Naive thymus-derived CD4-positive, alpha-beta T cell (primary cell): ENCODE results near the gene SPACA9. TPM values are rescaled to one million over a fixed set of nuclear protein-coding genes. Genes with fewer than 3 reads are reported as not detected.
A peak's percentile ranks its signal among the peaks of the same experiment; 100 is the strongest.

ENCODE experiments used
- ATAC-seq: fragments of 150-1000 bp; cut with Tn5 transposase; 2 replicates; pipeline ENCODE4 v1.10.0; 2021; ENCODE audit warnings: mild to moderate bottlenecking, moderate library complexity
- CTCF ChIA-PET: fragments of 350-600 bp; sonication (Branson Sonifier 250); formaldehyde crosslinking; loops from one replicate; lab custom pipeline; 2021; ENCODE audit warnings: antibody characterized with exemption; lab: Charles Lee
- POLR2A ChIA-PET: fragments of 350-600 bp; sonication (Branson Sonifier 250); formaldehyde crosslinking; loops from one replicate; lab custom pipeline; 2021; ENCODE audit warnings: antibody characterized with exemption, inconsistent platforms; lab: Charles Lee
- DNase-seq, 9 donors: peaks; one replicate each; pipeline versions ENCODE4 v3.0.0 to v3.0.0-alpha.2; 2020 to 2022; ENCODE audit warnings: mixed read lengths in 1 of 9
- H3K27ac ChIP-seq: one replicate; pipeline ENCODE4 v1.7.0; 2013; ENCODE audit warnings: mild to moderate bottlenecking, low read depth, low read length, moderate library complexity
- H3K27me3 ChIP-seq, 2 donors: one replicate each; pipeline ENCODE4 v1.7.0; 2013; ENCODE audit warnings: low read length in 2 of 2, mild to moderate bottlenecking in 2 of 2, moderate library complexity in 2 of 2; ENCODE audit not compliant: control insufficient read depth in 2 of 2, insufficient read depth in 2 of 2
- H3K36me3 ChIP-seq, 3 experiments: 1 replicate in 2 of 3; 2 replicates in 1 of 3; pipeline ENCODE4 v1.7.0; 2013; ENCODE audit warnings: low read length in 3 of 3, mild to moderate bottlenecking in 3 of 3, moderate library complexity in 1 of 3; ENCODE audit not compliant: insufficient read depth in 3 of 3, control insufficient read depth in 2 of 3
- H3K4me1 ChIP-seq, 2 donors: one replicate each; pipeline ENCODE4 v1.7.0; 2013; ENCODE audit warnings: low read length in 2 of 2, mild to moderate bottlenecking in 2 of 2, moderate library complexity in 1 of 2; ENCODE audit not compliant: control insufficient read depth in 2 of 2, insufficient read depth in 2 of 2
- H3K4me3 ChIP-seq: 2 replicates; pipeline ENCODE4 v1.7.0; 2013; ENCODE audit warnings: mild to moderate bottlenecking, low read length
- H3K9me3 ChIP-seq, 3 experiments: 1 replicate in 2 of 3; 2 replicates in 1 of 3; pipeline ENCODE4 v1.7.0; 2013; ENCODE audit warnings: low read length in 3 of 3; ENCODE audit not compliant: control insufficient read depth in 2 of 3
- H3K27ac Mint-ChIP-seq, 9 donors: one replicate each; pipeline ENCODE4 v1.8.0; 2020 to 2022; ENCODE audit warnings: mixed read lengths in 9 of 9, mild to moderate bottlenecking in 8 of 9, moderate library complexity in 5 of 9, inconsistent platforms in 2 of 9
- H3K27me3 Mint-ChIP-seq, 5 donors: one replicate each; pipeline ENCODE4 v1.8.0; 2021 to 2022; ENCODE audit warnings: mixed read lengths in 5 of 5, mild to moderate bottlenecking in 1 of 5
- H3K36me3 Mint-ChIP-seq, 5 donors: one replicate each; pipeline ENCODE4 v1.8.0; 2020 to 2022; ENCODE audit warnings: mixed read lengths in 5 of 5, mild to moderate bottlenecking in 3 of 5, inconsistent platforms in 1 of 5
- H3K4me1 Mint-ChIP-seq, 7 donors: one replicate each; pipeline ENCODE4 v1.8.0; 2020 to 2022; ENCODE audit warnings: mixed read lengths in 7 of 7, mild to moderate bottlenecking in 3 of 7, inconsistent platforms in 1 of 7
- H3K4me3 Mint-ChIP-seq, 10 donors: one replicate each; pipeline ENCODE4 v1.8.0; 2020 to 2022; ENCODE audit warnings: mild to moderate bottlenecking in 10 of 10, mixed read lengths in 10 of 10, moderate library complexity in 6 of 10, inconsistent platforms in 2 of 10
- H3K9me3 Mint-ChIP-seq, 11 donors: one replicate each; pipeline ENCODE4 v1.8.0; 2020 to 2022; ENCODE audit warnings: mixed read lengths in 11 of 11, mild to moderate bottlenecking in 4 of 11, inconsistent platforms in 1 of 11, moderate library complexity in 1 of 11
- intact Hi-C, 2 donors: fragments of 100-400 bp; cut with micrococcal nuclease; formaldehyde crosslinking; loops; one replicate each; pipeline ENCODE4 v1.15.1; 2023
- polyA plus RNA-seq, 2 donors: library from polyadenylated mRNA; unstranded; fragments of 300-500 nt; fragmentation: Illumina TruSeq; gene quantifications; one replicate each; pipeline ENCODE4 v1.2.3, GENCODE V29; 2021
- total RNA-seq, 6 experiments: library from RNA in 5 of 6; stranded (reverse) in 5 of 6; gene quantifications; 1 replicate in 5 of 6; 2 replicates in 1 of 6; pipeline ENCODE4 v1.2.3 and lab custom pipeline; 2021 to 2026

The SPACA9 gene
- total and polyA plus RNA-seq, 7 experiments from 2014 or later: 0.61 to 3.1 (median 2.2) TPM

GRCh38 chr9:132881826-132882225 is 3.1 kb downstream of the SPACA9 start:
- Mint-ChIP-seq H3K27ac (peak overlapping the region in 2 of 9 donors; percentile 5 to 36), H3K4me1 (peaks cover 5 to 25% (median 7%) of the 10 kb centered on the region in 7 donors), H3K27me3 (peaks cover 0 to 5% (median 0%) of the 10 kb centered on the region in 5 donors), H3K36me3 (peaks cover 0 to 4% (median 0%) of the 10 kb centered on the region in 5 donors), H3K4me3 (no peak overlapping the region), H3K9me3 (no peaks in the 10 kb centered on the region)
- ATAC-seq (no peak), DNase-seq (no peak)
- no peak overlapping the region for H3K4me3 ChIP-seq
- H3K9me3 ChIP-seq: no peaks in the 10 kb centered on the region
- H3K27ac ChIP-seq: no peak overlapping the region
- CTCF ChIA-PET: no interaction called here
- H3K36me3 ChIP-seq: no peaks in the 10 kb centered on the region
- intact Hi-C loops: no loop called here
- H3K4me1 ChIP-seq: peaks cover 0 to 6% of the 10 kb centered on the region in 2 donors
- POLR2A ChIA-PET: no interaction called here
- H3K27me3 ChIP-seq: no peaks in the 10 kb centered on the region

DNA sequence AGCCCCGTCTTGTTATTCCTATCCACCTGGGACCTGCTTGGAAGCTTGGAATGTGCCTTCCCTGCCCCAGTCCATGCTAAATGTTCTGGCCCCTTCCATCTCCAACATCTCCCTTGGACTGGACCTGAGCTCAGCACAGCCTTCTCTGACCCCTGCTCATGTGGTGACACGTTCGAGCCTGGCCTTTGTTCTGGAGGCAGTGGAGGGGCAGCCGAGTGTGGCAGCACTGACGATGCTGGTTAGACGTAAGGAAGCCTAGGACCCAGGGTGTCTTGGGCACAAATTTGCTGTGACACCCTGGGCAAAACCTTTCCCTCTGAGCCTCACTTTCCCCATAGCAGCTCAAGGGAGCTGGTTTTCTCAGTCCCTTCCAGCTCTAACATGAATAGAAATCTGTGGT is 3.9 kb downstream of the SPACA9 start:
- ATAC-seq (no peak), DNase-seq (no peak)
- no peaks in the 10 kb centered on the region for H3K9me3 Mint-ChIP-seq
- CTCF ChIA-PET: interaction anchor here (0.7 kb wide), 1 partner anchor 426 kb away, joined by 3 read pairs; no protein-coding TSS in a partner anchor
- intact Hi-C loops: no loop called here
- H3K9me3 ChIP-seq: no peaks in the 10 kb centered on the region
- peaks cover 5 to 23% (median 7%) of the 10 kb centered on the region in 7 donors for H3K4me1 Mint-ChIP-seq
- POLR2A ChIA-PET: no interaction called here
- peaks cover 0 to 4% (median 0%) of the 10 kb centered on the region in 5 donors for H3K36me3 Mint-ChIP-seq
- no peaks in the 10 kb centered on the region for H3K27me3 ChIP-seq
- no peaks in the 10 kb centered on the region for H3K27me3 Mint-ChIP-seq
- peaks cover 0 to under 1% of the 10 kb centered on the region in 2 donors for H3K4me1 ChIP-seq
- H3K4me3 ChIP-seq: no peak overlapping the region
- peak overlapping the region in 1 of 9 donors; percentile 59 for H3K27ac Mint-ChIP-seq
- H3K27ac ChIP-seq: no peak overlapping the region
- H3K4me3 Mint-ChIP-seq: peak overlapping the region in 1 of 10 donors; percentile 49
- no peaks in the 10 kb centered on the region for H3K36me3 ChIP-seq

GRCh38 chr9:132883349-132884294 is 4.9 kb downstream of the SPACA9 start:
- Histone ChIP-seq H3K4me3 (no peak overlapping the region), H3K27me3 (no peaks in the 10 kb centered on the region), H3K27ac (no peak overlapping the region), H3K36me3 (no peaks in the 10 kb centered on the region), H3K9me3 (no peaks in the 10 kb centered on the region), H3K4me1 (no peaks in the 10 kb centered on the region)
- DNase-seq (no peak), ATAC-seq (no peak)
- no peaks in the 10 kb centered on the region for H3K9me3 Mint-ChIP-seq
- no peak overlapping the region for H3K4me3 Mint-ChIP-seq
- H3K27me3 Mint-ChIP-seq: no peaks in the 10 kb centered on the region
- H3K4me1 Mint-ChIP-seq: peaks cover 6 to 23% (median 7%) of the 10 kb centered on the region in 7 donors
- ChIA-PET POLR2A (no interaction called here), CTCF (no interaction called here)
- no peak overlapping the region for H3K27ac Mint-ChIP-seq
- peaks cover 0 to 4% (median 0%) of the 10 kb centered on the region in 5 donors for H3K36me3 Mint-ChIP-seq
- intact Hi-C loops: no loop called here

- Mint-ChIP-seq H3K27me3 (no peaks in the 10 kb centered on the region), H3K4me3 (no peak overlapping the region), H3K9me3 (no peaks in the 10 kb centered on the region), H3K27ac (peak overlapping the region in 2 of 9 donors; percentile 20 to 51), H3K36me3 (peaks cover 0 to 4% (median 0%) of the 10 kb centered on the region in 5 donors), H3K4me1 (peaks cover 0 to 7% (median 4%) of the 10 kb centered on the region in 7 donors)
- ChIA-PET CTCF (interaction anchor here (0.9 kb wide), 1 partner anchor 16 kb away, joined by 3 read pairs; no protein-coding TSS in a partner anchor), POLR2A (no interaction called here)
- H3K27ac ChIP-seq: no peak overlapping the region
- intact Hi-C loops: no loop called here
- ATAC-seq (no peak), DNase-seq (no peak)
- no peaks in the 10 kb centered on the region for H3K27me3 ChIP-seq
- H3K36me3 ChIP-seq: no peaks in the 10 kb centered on the region
- no peak overlapping the region for H3K4me3 ChIP-seq
- H3K4me1 ChIP-seq: no peaks in the 10 kb centered on the region
- H3K9me3 ChIP-seq: no peaks in the 10 kb centered on the region
Observed at GRCh38 chr9:132885720-132886333, 7.1 kb downstream of the SPACA9 start.

DNA sequence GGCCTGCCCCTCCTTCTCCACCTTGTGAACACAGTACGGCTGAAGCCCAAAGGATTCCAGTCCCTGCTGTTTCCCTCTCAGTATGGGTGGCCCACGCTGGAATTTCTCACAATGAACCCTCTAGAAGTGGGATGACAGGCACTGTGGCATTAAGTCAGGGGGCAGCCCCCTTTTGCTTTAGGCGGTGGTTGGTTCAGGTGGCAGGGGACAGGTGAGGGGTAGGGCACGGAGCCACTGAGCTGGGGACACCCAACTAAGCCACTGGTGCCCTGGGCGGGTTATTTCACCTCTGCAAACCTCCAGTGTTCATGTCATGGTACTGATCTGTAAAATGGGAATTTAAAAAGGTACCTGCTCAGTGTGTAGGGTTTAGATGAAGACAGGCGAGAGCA is 7.6 kb downstream of the SPACA9 start:
- Mint-ChIP-seq H3K36me3 (peaks cover 0 to 4% (median 0%) of the 10 kb centered on the region in 5 donors), H3K4me1 (peaks cover 0 to 7% (median 4%) of the 10 kb centered on the region in 7 donors), H3K9me3 (no peaks in the 10 kb centered on the region), H3K27ac (peak overlapping the region in 1 of 9 donors; percentile 51), H3K27me3 (no peaks in the 10 kb centered on the region), H3K4me3 (no peak overlapping the region)
- no peak overlapping the region for H3K27ac ChIP-seq
- H3K27me3 ChIP-seq: no peaks in the 10 kb centered on the region
- ATAC-seq (no peak), DNase-seq (no peak)
- intact Hi-C loops: no loop called here
- ChIA-PET CTCF (no interaction called here), POLR2A (no interaction called here)
- no peaks in the 10 kb centered on the region for H3K4me1 ChIP-seq
- H3K36me3 ChIP-seq: no peaks in the 10 kb centered on the region
- no peak overlapping the region for H3K4me3 ChIP-seq
- no peaks in the 10 kb centered on the region for H3K9me3 ChIP-seq

GRCh38 chr9:132887181-132888120 is 8.8 kb downstream of the SPACA9 start:
- Histone ChIP-seq H3K9me3 (no peaks in the 10 kb centered on the region), H3K4me3 (no peak overlapping the region), H3K4me1 (no peaks in the 10 kb centered on the region), H3K27ac (no peak overlapping the region), H3K27me3 (no peaks in the 10 kb centered on the region), H3K36me3 (no peaks in the 10 kb centered on the region)
- ChIA-PET POLR2A (no interaction called here), CTCF (no interaction called here)
- H3K27ac Mint-ChIP-seq: peak overlapping the region in 1 of 9 donors; percentile 30
- no peak overlapping the region for H3K4me3 Mint-ChIP-seq
- peaks cover 0 to 4% (median 0%) of the 10 kb centered on the region in 5 donors for H3K36me3 Mint-ChIP-seq
- no peaks in the 10 kb centered on the region for H3K27me3 Mint-ChIP-seq
- intact Hi-C loops: no loop called here
- no peak for DNase-seq
- peaks cover 0 to 7% (median 4%) of the 10 kb centered on the region in 7 donors for H3K4me1 Mint-ChIP-seq
- ATAC-seq: no peak
- no peaks in the 10 kb centered on the region for H3K9me3 Mint-ChIP-seq
